CD4-positive, alpha-beta T cell treated with Interleukin-21 for 1 hour (primary cell): ENCODE data around the gene SDC3.
A peak's percentile ranks its signal among the peaks of the same experiment; 100 is the strongest.

ENCODE experiments used
- DNase-seq: peaks from one replicate; pipeline ENCODE4 v3.0.0-alpha.2; 2020

SDC3 gene

DNA sequence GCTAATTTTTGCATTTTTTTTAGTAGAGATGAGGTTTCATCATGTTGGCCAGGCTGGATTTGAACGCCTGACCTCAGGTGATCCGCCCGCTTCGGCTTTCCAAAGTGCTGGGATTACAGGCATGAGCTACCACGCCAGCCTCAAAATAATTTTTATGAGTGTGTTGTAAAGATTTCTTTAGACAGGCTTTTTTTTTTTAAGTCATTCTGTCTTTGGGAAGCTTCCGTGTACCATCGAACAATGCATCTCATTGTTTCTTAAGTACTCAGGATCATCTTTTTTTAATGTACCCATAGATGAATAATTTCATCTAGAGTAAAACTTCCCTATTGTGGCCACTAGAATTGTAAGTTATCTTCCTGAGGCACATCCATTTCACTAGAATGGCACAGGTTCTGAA is 19.6 kb upstream of the SDC3 start:
- no peak for DNase-seq

DNA sequence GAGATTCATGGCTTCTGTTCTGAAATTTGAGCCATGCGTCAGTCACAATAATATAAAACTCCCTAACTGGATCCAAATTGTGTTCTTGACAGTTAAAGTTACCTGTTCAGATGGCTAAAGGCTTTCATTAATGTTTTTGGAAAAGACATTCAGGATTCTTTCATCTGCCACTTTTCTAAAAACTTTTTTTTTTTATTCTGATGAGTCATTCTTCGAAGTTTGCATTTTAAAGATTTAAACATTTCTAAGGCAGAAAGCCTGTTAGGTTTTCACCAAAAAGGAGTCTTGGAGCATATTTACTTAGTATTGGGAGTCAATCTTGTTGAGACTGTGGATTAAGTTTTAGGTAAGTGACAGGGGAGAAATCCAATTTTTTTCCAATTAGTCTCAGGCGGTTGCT is 18.9 kb upstream of the SDC3 start:
- DNase-seq: no peak

DNA sequence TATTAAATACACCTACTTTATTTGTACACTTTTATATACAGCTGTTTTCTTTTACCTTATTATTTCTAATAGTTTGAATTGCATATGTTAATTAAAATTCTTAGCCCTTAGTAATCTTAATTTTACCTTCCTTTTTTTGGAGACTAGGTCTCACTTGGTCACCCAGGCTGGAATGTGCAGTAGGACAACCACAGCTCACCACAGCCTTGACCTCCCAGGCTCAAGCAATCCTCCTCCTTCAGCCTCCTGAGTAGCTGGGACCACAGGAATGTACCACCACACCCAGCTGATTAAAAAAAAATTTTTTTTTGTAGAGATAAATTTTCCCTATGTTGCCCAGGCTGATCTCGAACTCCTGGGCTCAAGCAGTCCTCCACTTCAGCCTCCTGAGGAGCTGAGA is 15.0 kb upstream of the SDC3 start:
- no peak for DNase-seq

DNA sequence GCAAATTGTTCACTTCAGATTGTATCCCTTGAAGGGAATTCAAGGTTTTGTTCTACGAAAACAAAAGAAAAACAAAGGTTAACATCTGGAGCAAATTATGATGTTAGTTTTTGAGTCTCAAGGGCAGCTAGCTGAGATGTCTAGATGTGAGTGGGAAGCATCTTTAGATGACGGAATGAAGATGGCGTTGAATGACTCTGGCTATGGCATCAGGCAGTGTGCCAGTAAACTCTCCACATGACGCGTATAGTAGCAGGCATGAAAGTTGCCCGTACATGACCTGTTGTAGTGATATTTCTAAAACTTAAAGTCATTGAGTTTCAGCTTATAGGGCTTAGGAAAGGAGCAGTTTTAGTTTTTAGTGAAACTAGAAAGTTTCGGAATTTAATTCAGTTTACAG is 12.3 kb upstream of the SDC3 start:
- DNase-seq: no peak

- DNase-seq: no peak
Measured at GRCh38 chr1:30919025-30919881, 10.7 kb upstream of the SDC3 start.

GRCh38 chr1:30916296-30916695 is 7.7 kb upstream of the SDC3 start:
- no peak for DNase-seq

DNA sequence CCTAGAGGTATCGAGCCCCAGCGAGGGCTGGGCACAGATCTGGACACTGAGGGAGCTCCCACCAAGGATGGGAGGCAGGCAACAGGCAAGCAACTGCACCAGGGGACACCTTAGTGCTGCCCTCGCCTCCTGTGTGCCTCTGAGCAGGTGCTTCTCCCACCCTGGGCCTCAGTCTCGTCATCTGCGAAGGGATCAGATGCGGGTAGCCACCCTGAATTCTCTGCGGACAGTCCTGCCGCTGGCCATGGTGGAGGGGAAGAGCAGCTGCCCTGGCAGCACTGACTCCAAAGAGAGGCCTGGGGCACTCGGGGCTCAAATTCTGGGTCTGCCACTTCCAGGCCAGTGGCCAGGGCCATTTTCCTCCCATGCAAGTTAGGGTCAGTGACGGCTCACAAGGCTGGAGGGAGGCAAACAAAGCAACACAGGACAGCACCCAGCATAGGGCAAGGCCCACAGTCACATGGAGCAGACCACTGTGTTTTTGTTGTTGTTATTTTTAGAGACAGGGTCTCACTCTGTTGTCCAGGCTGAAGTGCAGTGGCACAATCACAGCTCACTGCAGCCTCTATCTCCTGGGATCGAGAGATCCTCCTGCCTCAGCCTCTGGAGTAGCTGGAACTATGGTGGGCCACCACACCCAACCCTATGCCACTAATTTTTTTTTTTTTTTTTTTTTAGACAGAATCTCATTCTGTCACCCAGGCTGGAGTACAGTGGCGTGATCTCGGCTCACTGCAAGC is 7.1 kb upstream of the SDC3 start:
- DNase-seq: no peak

- no peak for DNase-seq
Measured at GRCh38 chr1:30914931-30915330, 6.4 kb upstream of the SDC3 start.

DNA sequence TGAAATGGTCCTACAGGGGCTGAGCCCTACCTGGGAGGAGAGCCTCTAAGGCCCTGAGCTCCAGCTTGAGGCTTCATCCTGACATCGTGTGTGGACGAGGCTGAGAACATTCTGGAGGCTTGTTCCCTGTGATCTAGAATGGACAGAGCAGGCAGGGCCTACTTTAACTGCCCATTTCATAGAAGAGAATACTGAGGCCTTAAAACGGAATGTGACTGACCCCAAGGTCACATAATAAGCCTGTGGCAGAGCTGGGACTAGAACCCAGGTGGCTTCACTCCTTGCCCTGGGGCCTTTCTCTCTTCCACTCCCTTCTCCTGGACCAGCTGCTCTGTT is 6.0 kb upstream of the SDC3 start:
- no peak for DNase-seq

- no peak for DNase-seq
Measured at GRCh38 chr1:30912913-30913652, 4.5 kb upstream of the SDC3 start.

DNA sequence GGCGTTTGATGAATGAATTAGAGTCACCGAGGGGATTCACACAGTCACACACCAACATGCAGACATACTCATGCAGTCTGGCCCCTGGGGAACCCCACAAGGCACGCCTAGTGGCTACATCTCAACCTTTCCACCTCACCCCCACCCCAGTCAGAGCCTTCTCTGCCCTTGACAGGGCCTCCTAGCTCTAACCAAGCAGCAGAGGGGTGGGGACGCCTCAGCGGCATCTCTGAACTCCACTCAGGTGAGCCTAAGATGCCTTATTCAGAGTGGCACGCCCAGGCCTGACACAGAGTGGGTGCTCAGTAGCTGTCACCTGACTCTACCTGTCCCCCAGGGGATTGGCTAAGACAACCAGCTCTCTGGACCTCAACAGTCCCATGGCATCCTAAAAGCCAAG is 3.7 kb upstream of the SDC3 start:
- DNase-seq: no peak

DNA sequence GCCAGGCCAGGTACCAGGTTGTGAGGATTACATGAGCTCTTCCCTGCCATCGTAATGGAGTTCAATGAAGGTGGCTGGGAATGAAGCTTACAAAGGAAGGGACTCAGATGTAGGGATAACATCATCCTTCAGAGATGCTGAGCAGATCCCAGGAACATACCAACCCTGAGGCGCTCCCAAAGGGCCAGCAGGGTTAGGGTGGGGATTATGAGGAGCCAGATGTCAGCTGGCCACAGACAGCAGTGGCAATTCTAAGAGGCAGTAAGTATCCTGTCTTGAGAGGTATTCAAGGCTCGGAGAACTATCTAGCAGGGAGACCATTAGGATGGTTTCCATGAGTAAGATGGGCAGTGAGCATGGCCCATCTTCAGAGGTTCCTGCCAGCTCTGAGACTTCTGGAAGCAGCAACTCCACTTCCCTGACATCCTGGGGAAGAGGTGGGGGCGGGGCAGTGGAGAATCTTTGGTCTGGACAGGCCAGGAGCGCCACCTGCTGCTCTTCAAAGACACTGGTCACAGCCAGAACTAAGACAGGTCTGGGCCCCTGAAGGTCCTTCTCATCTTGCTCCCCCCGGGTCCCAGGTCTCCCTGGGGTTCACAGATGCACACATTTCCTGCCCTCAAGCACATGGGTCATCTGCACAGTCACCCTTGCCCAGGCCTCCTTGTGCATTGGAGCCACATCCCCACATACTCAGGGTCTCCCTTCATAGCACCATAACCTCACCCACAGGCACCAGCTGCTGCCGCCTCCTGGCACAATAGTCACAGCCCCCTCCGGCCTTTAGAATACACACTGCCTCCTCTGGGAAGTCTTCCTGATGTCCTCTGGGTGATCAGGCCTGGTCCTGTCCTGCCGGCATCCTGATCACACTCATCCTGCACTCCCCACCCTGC is 2.7 kb upstream of the SDC3 start:
- peak; percentile 50 for DNase-seq

GRCh38 chr1:30909365-30910068 is 959 bp upstream of the SDC3 start:
- no peak for DNase-seq

DNA sequence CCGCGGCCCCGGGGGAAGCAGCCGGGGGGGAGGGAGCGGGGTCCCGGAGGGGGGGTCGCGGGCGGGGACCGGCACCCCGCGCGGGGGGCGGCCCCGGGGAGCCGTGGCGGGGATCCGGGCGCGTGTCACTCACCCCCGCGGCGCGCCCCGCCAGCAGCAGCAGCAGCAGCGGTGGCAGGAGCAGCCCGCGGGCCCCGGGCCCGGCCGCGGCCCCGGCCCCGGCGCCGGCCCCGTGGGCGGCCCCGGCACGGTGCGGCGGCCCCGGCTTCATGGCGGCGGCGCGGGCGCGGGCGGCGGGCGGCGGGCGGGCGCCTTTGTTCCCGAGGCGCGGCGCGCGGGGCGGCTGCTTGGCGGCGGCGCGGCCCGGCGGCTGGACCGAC is 252 bp downstream of the SDC3 start:
- DNase-seq: no peak

GRCh38 chr1:30907481-30908315 is 860 bp downstream of the SDC3 start:
- no peak for DNase-seq

DNA sequence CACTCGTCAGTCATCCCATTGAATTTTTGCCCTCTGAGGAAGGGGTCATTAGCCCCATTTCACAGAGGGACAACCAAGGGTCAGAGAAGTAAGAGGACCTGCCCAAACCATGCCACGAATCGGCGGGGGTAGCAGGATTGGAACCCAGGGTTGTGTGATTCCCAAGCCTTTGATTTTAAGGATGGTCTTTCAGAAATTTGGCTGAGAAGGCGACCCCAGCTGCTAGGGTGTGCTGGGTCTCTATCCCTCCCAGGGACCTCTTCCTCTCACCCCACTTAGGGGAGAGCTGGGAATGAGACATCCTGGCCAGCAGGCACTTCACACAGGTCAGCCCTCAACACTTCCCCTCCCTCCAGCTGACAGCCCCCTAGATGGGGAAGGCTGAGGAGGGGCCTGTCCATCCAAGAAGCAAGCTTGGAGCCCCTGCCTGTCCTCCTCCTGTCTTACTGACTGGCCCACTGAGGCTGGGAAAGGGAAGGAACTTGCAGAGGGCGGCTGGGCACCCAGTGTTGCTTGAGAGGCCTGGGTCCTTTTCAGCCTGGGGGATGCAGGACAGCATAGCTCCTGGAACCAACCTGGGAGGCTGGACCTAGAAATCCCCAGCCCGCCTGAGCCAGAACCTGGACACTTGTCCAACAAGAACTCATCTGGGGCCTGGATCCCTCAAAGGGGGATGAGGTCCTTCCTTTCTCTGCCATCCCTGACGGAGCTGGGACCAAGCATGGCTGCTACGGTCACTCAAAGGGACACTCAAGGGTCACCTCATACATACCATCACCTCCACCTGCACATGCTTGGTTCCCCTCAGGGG is 1.7 kb downstream of the SDC3 start:
- no peak for DNase-seq

- DNase-seq: no peak
Measured at GRCh38 chr1:30905916-30906620, 2.5 kb downstream of the SDC3 start.

- DNase-seq: no peak
Measured at GRCh38 chr1:30905403-30905802, 3.2 kb downstream of the SDC3 start.

- DNase-seq: no peak
Measured at GRCh38 chr1:30904962-30905335, 3.6 kb downstream of the SDC3 start.
